Ectodermal cell (in vitro differentiated cells): ENCODE results near the gene DCAF11.

Experiments
- H3K27ac ChIP-seq: 2 replicates; pipeline ENCODE4 v1.7.0; 2013; ENCODE audit warnings: mild to moderate bottlenecking, low read depth, low read length; ENCODE audit not compliant: insufficient read depth, poor library complexity, severe bottlenecking
- H3K27me3 ChIP-seq: 2 replicates; pipeline ENCODE4 v1.7.0; 2013; ENCODE audit warnings: mild to moderate bottlenecking, low read length; ENCODE audit not compliant: insufficient read depth, control insufficient read depth, poor library complexity, severe bottlenecking
- H3K36me3 ChIP-seq: one replicate; pipeline ENCODE4 v1.7.0; 2013; ENCODE audit warnings: low read length; ENCODE audit not compliant: control insufficient read depth, insufficient read depth
- H3K4me1 ChIP-seq: one replicate; pipeline ENCODE4 v1.7.0; 2013; ENCODE audit warnings: low read length; ENCODE audit not compliant: control insufficient read depth, insufficient read depth
- H3K4me3 ChIP-seq: 2 replicates; pipeline ENCODE4 v1.7.0; 2013; ENCODE audit warnings: low read depth, low read length, control low read depth; ENCODE audit not compliant: insufficient read depth
- H3K9me3 ChIP-seq: 2 replicates; pipeline ENCODE4 v1.7.0; 2013; ENCODE audit warnings: mild to moderate bottlenecking, low read length, moderate library complexity; ENCODE audit not compliant: control insufficient read depth
- WGBS, 2 experiments: methylation state at CpG; one replicate each; pipeline ENCODE4 v1.1.7; 2013; ENCODE audit warnings: missing lambda C conversion rate in 2 of 2; 5-methylcytosine and 5-hydroxymethylcytosine counted together

Gene DCAF11

DNA sequence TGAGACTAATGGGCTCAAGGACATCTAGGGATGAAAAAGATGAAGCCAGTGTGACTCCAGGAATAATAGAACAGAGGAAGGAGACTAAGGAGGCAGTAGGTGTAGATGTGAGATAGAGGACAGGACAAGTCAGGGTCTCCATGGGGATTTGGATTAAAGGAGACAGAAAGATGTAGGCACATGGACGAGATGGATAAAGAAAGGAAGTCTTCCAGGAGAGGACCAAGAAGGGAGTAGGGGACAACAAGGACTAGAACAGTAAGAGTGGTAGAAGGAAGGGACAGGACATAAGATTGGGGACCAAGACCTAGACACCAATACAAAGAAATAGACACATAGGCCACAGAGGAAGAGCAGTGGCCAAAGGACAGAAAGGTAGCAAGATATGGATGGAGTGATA lies 27.6 kb upstream of the DCAF11 start:
- Histone ChIP-seq H3K27ac (no peak overlapping the region), H3K4me3 (no peak overlapping the region), H3K4me1 (peaks cover 4% of the 10 kb centered on the region), H3K9me3 (no peaks in the 10 kb centered on the region), H3K27me3 (peaks cover 23% of the 10 kb centered on the region), H3K36me3 (no peaks in the 10 kb centered on the region)
- 86 to 92% methylated on average over 1 of the region's 1 CpG for WGBS, 2 experiments

DNA sequence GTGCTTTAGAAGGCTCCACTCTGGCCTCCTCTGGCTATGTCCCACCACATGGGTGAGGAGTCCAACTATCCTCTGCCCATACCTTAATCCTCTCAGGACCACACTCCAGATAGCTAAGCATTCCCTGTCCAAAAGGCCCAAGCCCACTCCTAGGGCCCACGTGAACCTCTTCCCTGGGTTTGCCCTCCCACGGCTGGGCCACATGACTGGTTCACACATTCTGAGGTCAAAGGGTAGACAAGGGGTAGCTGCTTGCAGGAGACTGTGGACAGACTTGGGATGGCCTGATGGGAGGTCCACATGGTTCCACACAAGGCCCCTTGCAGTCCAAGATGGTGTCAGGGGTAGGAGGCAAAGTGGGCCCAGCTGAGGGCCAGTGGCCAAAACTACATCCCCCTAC lies 26.5 kb upstream of the DCAF11 start:
- Histone ChIP-seq H3K36me3 (no peaks in the 10 kb centered on the region), H3K27me3 (peaks cover 13% of the 10 kb centered on the region), H3K4me1 (no peaks in the 10 kb centered on the region), H3K27ac (no peak overlapping the region), H3K4me3 (no peak overlapping the region), H3K9me3 (no peaks in the 10 kb centered on the region)
- WGBS, 2 experiments = 95 to 98% methylated on average over 2 of the region's 2 CpGs

DNA sequence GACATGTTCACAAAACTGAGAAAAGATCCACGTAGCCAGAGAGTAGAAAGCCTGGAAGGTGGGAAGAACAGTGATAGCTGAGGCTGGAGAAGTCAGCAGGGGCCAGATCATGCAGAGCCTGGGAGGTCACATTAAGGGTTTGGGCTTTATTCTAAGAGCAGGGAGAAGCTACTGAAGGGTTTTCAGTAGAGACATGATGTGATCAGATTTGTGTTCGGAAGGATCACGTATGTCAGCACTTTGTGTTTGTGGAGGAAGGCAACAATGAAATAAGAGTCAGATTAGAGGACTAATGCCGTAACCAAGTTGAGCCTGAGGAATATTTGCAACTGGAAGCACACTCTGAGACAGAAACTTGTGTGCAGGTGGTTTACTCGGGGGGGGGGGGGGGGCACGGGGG lies 24.7 kb upstream of the DCAF11 start:
- WGBS, 2 experiments = 90 to 93% methylated on average over 5 to 6 of the region's 6 CpGs
- no peaks in the 10 kb centered on the region for H3K36me3 ChIP-seq
- peaks cover 3% of the 10 kb centered on the region for H3K27me3 ChIP-seq
- H3K27ac ChIP-seq = no peak overlapping the region
- H3K4me3 ChIP-seq = no peak overlapping the region
- H3K9me3 ChIP-seq = no peaks in the 10 kb centered on the region
- peaks cover 2% of the 10 kb centered on the region for H3K4me1 ChIP-seq

DNA sequence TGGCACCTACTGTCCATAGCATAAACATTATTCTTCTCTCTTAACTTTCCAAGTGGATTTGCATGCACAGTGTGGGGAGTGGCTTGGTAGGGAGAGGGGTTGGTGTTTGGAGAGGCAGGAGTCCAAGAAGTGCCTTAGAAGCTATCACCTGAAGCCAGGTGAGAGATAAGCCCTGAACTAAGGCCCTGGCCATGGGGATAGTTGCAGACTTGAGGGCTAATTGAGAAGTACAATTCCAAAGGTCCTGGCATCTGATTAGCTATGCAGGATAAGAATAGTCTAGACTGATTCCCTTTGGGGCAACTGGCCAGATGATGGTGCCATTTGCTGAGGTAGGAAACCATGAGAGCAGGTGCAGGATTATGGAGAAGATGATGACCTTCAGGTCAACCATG lies 22.5 kb upstream of the DCAF11 start:
- Histone ChIP-seq H3K4me1 (peaks cover 8% of the 10 kb centered on the region), H3K9me3 (no peaks in the 10 kb centered on the region), H3K27me3 (peaks cover 3% of the 10 kb centered on the region), H3K4me3 (no peak overlapping the region), H3K36me3 (no peaks in the 10 kb centered on the region), H3K27ac (no peak overlapping the region)

DNA sequence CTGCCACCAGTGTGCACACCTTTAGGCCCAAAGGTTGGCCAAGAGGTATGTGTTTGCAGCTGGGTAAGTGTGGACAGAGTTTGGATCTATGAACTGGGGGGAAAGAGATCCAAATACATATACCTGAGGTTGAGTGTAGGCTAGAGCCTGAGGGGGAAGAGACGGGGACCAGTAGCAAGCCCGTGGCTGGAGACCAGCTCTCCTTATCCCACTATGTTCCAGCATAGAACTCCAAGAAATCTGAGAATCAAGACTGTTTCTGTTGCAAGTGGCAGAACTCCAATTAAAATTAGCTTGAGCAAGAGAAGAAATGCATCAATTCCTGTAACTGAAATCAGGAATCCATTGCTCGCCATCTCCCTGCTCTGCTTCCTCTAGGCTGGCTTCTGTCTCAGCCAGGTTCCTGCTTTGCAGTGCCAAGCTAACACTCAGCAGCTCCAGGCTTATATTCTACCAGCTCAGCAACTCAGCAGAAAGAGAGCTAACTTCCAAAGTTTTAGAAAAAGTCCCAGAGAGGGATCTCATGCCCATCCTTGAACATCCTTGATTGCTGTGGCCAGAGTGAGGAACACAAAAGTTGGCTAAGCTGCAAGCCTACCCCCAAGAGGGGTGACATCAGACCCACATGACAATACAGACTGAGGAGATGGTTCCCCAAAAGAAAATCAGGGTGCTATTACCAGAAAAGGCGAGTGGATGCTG lies 21.9 kb upstream of the DCAF11 start:
- H3K4me1 ChIP-seq = peaks cover 8% of the 10 kb centered on the region
- no peak overlapping the region for H3K27ac ChIP-seq
- H3K4me3 ChIP-seq = no peak overlapping the region
- no peaks in the 10 kb centered on the region for H3K9me3 ChIP-seq
- peaks cover 3% of the 10 kb centered on the region for H3K27me3 ChIP-seq
- no peaks in the 10 kb centered on the region for H3K36me3 ChIP-seq
- 92 to 95% methylated on average over 4 of the region's 4 CpGs for WGBS, 2 experiments

DNA sequence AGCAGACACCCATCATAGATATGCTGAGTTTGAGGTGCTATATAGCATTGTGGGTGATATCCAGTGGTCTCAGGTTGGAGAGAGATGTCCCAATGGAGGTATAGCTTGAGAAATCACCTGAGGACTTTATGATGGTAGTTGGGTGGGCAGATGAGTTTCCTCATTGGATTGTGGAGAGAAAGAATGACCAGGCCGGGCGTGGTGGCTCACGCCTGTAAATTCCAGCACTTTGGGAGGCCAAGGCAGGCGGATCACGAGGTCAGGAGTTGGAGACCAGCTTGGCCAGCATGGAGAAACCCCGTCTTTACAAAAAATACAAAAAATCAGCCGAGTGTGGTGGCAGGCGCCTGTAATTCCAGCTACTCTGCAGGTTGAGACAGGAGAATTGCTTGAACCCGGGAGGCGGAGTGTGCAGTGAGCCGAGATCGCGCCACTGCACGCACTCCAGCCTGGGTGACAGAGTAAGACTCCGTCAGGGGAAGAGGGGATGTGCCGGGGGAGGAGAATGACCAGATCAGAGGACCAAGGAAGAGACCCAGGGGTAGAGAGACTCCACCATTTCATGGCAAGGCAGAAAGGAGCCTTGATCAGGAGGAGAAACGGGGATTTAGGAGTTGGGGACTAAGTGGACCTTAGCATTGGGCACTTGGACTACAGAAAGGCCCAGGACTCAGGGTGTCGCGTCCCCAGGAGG lies 21.2 kb upstream of the DCAF11 start:
- peaks cover 8% of the 10 kb centered on the region for H3K4me1 ChIP-seq
- peaks cover 3% of the 10 kb centered on the region for H3K27me3 ChIP-seq
- H3K4me3 ChIP-seq = peak overlapping the region; percentile 72
- WGBS, 2 experiments = 81 to 83% methylated on average over 19 of the region's 19 CpGs
- peak overlapping the region; percentile 60 for H3K27ac ChIP-seq
- no peaks in the 10 kb centered on the region for H3K9me3 ChIP-seq
- no peaks in the 10 kb centered on the region for H3K36me3 ChIP-seq

DNA sequence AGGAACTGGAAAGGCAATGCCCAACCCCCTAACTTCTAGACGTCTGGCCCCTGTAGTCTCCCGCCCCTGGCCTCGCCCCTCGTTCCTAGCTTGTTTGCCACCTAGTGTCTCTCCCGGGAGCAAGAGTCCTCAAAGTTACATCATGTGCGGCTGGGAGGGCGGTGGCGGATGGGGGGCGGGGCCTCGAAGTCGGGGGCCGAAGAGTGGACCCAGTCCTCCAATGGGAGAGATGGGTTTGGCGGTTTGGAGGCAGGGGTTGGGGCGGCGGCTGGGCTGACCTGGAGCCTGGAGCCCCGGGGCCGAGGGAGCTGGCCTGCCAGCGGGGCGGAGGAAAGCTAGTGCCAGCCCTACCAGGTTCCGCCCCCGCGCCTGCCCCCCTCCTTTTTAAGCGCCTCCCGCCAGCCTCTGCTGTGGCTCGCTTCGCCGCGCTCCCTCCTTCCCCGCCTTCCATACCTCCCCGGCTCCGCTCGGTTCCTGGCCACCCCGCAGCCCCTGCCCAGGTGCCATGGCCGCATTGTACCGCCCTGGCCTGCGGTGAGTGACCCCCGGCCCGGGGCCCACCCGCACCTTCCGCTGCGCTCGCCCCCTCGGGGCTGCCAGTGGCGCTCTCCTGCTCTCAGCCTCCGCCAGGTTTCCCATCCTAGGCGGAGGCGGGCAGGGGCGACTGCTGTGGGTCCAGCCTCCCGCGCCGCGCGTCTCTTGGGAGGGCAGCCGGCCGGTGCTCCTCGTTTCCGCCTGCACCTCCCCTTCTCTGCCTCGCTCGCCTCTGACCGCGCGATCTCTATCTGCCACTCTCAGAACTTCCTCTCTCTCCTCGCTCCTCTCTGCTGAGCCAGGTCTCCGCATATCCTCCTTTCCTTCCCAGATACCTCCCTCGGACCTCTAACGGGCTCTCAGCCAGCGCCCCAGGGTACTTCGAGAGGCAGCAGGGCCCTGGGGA lies 20.4 kb upstream of the DCAF11 start, which contains the start of gene PCK2:
Gene PCK2 (plus strand): TSS at position 411 of the 940 bp plus-strand sequence. CDS start 95 bp downstream, at position 506.
- WGBS, 2 experiments = 1% methylated on average over 68 of the region's 68 CpGs
- Histone ChIP-seq H3K4me1 (peaks cover 8% of the 10 kb centered on the region), H3K9me3 (no peaks in the 10 kb centered on the region), H3K36me3 (no peaks in the 10 kb centered on the region), H3K4me3 (peak within 1 kb of the TSS; percentile 72), H3K27me3 (peaks cover 3% of the 10 kb centered on the region), H3K27ac (peak within 1 kb of the TSS; percentile 60)

DNA sequence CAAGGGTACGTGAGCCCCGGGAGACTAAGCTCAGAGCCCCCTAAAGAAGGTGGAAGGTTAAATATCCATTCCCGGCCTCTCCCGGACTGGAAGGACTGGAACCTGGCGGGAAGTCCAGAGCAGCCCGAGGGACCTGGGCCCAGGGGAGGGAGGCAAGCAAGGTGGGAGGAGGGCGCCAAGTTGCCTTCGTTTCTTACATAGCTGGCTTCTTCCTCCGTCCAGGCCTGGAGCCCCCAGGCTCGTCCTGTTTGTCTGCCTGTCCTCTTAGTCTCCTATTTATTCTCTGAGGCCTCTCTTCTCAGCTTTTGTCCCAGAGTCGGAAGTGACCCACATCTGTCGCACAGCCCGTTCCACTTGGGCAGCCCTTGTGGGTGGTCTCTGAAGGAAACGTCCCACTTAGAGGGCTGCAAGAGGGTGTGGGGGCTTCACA lies 19.7 kb upstream of the DCAF11 start:
- H3K27ac ChIP-seq = no peak overlapping the region
- no peaks in the 10 kb centered on the region for H3K36me3 ChIP-seq
- H3K9me3 ChIP-seq = no peaks in the 10 kb centered on the region
- 11 to 12% methylated on average over 14 of the region's 14 CpGs for WGBS, 2 experiments
- peaks cover 8% of the 10 kb centered on the region for H3K4me1 ChIP-seq
- H3K4me3 ChIP-seq = peak overlapping the region; percentile 72
- peaks cover 3% of the 10 kb centered on the region for H3K27me3 ChIP-seq

DNA sequence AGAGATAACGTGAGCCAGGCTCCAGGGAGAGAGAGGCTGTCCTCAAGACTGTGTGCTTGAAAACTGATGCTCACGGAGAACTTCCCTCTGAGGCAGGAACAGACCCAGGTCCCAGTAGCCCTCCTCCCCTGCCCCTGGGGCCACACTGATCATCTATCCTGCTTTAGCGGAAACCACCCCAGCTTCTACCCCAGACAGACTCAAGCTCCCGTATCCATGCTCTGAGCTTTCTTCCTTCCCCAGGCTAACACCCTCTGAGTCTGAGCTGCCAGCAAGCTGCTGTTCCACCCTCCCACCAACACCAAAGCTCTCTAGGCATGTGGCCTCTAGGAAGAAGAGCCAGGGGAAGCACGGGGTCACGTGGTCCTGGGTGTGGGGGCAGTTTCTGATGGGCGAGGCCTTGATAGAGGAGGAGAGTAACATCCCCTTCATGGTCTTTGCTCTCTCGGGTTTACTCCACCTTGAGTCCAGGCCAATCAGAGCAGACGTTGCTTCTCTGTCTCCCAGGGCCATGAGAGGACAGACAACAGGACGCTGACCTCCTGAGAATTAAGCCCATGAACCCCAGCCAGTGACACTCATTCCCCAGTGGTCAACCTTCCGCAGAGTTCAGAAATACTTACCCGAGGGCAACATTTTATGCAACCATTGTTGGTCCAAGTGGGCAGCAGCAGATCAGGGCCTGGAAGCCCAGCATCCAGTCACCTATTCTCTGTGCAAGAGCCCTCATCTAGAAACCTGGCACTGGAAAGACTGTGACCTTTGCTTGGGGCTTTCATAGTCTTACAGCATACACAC lies 19.1 kb upstream of the DCAF11 start:
- Histone ChIP-seq H3K9me3 (no peaks in the 10 kb centered on the region), H3K27me3 (peaks cover 3% of the 10 kb centered on the region), H3K27ac (no peak overlapping the region), H3K4me3 (peak overlapping the region; percentile 72), H3K36me3 (no peaks in the 10 kb centered on the region), H3K4me1 (peaks cover 8% of the 10 kb centered on the region)
- WGBS, 2 experiments = 53 to 55% methylated on average over 12 of the region's 12 CpGs
